OCI-LY1 (cell line): ENCODE data around the gene RAB3IL1.

ENCODE experiments used
- CTCF ChIP-seq: fragments of 200-600 bp; sonication (generic), shearing (Covaris generic); IDR thresholded peaks from 2 replicates; pipeline ENCODE4 v1.5.1; 2017; ENCODE audit warnings: mild to moderate bottlenecking, antibody characterized with exemption, low read length, moderate library complexity, mixed read lengths
- EZH2 ChIP-seq: fragments of 200-600 bp; sonication (generic), shearing (Covaris generic); IDR thresholded peaks from 2 replicates; pipeline ENCODE4 v1.8.0; 2017; ENCODE audit warnings: borderline replicate concordance, mixed run types, mild to moderate bottlenecking, antibody characterized with exemption, low read length, moderate library complexity, mixed read lengths

DNA sequence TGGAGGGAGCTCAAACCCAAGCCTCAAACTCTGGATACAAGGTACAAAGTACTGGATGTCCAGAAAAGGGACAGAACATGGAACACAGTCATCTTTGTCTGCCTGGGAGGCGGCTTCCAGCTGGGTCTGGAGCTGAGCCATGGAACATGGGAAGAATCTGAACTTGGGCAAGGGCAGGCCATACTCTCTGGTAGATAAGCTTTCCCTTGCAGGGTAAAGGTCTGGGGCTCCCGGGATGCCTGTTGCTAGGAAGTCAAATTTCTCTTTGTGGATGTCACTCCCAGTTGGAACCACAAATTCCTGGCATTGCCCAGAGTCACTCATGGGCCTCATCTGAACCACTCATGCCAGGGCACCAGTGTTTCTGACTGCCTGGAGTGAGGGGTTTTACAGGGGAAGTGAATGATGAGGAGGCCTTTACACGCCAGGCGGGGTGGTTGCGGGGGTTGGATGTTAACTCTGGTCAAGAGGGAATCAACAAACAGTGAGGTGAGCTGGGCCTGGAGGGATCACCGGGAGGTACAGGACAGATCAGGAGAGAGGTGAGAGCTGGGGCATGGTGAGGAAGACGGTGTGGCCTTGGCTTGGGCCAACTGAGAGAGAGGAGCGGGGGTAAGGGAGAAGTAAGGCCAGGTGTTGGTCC is 44.3 kb upstream of the RAB3IL1 start:
- TF ChIP-seq CTCF (no peak), EZH2 (no peak)
